HG03095 (cell line): Measurements from ENCODE around the gene NSG1.

Experiments used
- ATAC-seq: cut with Tn5 transposase; IDR thresholded peaks from one replicate; pipeline ENCODE4 v1.9.1; 2021; ENCODE audit warnings: moderate library complexity; ENCODE audit not compliant: unreplicated experiment

NSG1 gene

GRCh38 chr4:4395371-4395770, 8.5 kb downstream of the NSG1 start:
- no peak for ATAC-seq

DNA sequence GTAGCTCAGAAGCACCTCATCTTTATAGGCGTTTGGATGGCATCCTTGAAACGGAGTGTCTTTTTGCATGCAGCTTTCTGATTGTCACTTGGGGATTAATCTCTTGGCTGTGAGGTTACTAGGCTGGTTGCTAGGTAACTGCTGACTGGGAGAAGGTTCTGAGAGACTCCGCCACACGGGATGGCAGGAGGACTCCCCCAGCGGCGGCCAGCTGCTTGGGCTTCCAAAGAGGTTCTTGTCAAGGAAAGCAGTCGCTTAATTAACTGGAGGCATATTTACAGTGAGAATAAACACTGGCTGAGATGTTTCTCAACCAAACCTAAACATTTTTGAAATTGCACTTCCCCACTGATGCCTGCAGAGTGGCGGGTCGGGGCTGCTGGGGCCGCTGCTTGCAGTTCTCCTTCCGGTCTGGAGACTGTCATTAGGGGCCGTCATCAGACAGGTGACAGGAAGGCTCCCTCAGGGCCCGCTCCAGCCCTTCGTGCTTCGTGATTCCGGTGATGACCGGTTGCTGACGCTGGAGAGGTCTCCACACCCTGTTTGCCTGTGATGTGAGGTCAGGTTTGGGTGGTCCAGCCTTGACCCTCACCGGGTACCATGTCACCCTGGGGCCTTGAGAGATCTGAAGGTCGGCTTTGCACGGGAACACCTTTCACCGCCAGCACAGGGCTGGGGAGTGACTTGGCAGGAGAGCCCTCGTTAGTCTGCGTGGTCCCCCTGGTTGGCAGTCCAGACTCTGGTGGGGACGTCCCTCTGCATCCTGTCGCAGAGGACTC, 9.1 kb downstream of the NSG1 start:
- ATAC-seq, result no peak

DNA sequence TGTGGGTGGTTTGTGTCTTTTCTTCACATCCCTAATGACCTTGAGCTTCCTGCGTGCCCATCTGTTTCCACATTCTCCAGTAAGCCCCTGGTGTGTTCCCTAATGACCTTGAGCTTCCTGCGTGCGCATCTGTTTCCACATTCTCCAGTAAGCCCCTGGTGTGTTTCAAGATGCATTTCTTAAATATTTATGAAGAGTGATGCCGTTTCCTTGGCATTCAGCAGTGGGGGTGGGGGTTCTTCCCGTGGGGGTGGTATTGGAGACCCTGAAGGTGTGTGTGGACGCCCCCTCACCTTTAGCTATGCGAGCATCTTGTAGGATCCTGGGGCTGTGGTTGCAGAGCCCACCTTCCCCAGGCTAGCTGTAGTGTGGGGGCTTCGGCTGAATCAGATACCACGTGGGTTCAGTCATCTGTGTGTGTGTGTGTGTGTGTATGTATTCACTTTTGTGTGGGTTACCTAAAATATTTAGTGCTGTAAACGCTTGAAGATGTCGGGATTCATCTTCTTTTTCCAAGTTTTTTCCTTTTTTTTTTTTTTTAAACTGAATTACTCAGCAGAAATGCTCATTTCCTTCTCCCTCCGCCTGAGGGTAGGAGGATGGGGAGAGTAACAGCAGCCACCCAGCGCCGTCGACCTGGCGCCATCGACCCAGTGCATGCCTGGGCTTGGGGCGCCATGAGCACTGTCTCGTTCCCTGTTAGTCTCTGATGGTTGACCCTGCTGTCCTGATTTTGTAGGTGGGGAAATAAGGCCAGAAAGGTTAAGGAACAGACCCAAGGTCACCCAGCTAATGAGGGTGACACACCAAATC, 9.9 kb downstream of the NSG1 start:
- no peak for ATAC-seq

- ATAC-seq, result no peak
Measured at GRCh38 chr4:4397441-4397819, 10.5 kb downstream of the NSG1 start.

DNA sequence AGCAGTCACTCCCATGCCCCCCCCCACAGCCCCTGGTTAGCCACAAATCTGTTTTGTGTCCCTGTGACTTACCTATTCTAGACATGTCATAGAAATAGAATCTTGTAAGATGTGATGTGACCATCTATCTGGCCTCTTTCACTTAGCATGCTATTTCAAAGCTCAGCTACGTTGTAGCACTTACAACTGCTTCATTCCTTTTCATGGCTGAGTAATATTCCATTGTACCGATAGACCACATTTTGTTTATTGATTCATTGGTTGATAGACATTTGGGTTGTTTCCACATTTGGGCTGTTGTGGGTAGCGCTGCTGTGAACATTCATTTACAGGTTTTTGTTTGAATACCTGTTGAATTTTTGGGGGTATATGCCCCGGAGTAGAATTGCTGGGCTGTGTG, 11.5 kb downstream of the NSG1 start:
- no peak for ATAC-seq

DNA sequence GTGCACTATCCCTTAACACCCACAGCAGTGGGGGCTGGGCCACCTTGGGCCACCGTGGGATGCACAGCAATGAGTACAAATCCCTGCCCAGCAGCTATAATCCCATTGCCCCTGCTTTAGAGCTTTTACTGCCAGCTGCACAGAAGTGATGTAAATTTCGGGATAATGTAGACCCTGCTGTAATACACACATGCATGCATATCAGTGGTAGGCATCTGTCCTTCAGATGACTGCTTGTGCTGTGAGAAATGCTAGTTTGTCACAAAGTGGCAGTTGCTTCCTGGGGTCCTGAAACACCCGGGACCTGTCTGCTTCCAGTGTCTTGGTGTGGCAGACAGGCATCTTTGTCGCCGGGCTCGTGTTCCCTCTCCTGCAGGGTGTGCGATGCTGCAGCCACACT, 14.1 kb downstream of the NSG1 start:
- ATAC-seq, result no peak

GRCh38 chr4:4402966-4403365, 16.1 kb downstream of the NSG1 start:
- no peak for ATAC-seq

- ATAC-seq, result no peak
Measured at GRCh38 chr4:4405358-4405962, 18.6 kb downstream of the NSG1 start.

DNA sequence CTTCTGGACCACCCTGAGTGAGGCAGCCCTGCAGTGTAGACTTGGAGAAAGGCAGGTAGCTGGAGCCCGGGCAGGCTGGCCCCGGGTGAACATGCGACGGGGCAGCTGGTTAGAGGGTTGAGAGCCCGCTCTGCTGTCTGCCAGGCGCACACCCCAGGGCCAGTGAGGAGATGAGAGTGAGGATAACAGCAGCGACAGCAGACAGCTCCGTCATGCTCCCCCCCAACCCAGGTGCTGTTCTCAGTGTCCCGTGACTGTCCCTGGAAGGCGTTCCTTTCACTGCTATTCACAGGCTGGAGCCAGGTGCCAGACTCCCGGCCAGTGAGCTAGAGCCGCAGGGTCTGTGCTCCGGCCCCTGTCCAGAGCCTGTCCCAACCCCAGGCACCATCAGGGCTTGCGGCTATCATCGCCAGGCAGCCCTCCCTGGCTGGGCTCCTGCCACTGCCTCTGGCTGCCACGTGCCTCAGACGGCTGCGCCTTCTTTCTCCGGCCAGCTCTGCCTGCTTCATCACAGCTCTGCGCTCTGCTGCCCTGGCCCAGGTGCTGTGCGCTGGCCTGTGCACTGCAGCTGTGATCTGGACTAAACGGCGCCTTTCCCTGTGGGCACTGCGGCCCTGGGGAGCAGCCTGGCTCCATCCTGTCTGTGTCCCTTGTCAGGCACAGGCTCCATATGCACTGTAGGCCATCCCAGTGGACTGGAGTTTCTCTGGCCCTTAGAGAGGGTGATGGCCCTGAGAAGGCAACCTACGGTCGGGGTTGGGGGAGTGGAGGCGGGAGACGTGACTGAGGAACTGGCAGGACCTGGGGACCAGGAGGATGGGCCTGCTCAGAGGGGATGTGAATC, 19.8 kb downstream of the NSG1 start:
- ATAC-seq, result no peak

DNA sequence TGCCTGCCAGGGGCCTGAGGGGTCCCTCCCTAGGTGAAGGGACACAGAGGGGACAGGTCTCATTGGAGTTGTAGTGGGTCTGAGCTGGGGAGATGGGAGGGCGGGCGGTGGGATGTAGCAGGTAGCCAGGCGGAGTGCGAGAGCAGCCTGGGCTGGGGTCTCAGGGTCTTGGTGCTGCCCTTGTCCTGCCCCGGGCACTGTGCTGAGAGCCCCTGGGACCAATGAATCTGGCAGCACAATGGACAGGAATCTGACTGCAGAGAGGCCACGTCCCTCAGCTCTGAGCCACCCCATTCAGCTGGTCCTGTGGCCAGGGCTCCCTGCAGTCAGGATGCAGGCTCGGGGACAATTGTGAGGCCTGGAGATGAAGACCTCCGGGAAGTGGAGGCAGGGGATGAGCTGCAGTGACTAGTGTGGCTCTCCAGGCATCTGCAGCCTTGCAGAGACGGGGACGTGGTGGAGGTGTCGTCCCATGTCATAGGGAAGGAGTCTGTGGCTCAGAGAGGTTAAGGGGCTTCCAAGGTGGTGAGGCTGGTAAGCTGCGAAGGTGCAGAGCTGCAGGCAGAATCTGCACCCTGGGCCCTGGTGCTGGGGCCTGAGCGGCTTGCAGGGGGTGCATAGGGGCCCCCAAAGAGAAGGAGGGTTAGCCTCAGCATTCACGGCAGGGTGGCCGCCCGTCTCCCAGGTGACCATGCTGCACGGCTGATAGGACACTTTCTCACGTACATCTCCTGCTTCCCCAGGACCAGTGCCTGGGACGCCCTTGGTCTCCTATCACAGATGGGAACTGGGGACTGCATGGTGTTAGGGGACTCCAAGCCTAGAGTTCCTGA, 20.6 kb downstream of the NSG1 start:
- no peak for ATAC-seq

- no peak for ATAC-seq
Measured at GRCh38 chr4:4408132-4408523, 21.2 kb downstream of the NSG1 start.

DNA sequence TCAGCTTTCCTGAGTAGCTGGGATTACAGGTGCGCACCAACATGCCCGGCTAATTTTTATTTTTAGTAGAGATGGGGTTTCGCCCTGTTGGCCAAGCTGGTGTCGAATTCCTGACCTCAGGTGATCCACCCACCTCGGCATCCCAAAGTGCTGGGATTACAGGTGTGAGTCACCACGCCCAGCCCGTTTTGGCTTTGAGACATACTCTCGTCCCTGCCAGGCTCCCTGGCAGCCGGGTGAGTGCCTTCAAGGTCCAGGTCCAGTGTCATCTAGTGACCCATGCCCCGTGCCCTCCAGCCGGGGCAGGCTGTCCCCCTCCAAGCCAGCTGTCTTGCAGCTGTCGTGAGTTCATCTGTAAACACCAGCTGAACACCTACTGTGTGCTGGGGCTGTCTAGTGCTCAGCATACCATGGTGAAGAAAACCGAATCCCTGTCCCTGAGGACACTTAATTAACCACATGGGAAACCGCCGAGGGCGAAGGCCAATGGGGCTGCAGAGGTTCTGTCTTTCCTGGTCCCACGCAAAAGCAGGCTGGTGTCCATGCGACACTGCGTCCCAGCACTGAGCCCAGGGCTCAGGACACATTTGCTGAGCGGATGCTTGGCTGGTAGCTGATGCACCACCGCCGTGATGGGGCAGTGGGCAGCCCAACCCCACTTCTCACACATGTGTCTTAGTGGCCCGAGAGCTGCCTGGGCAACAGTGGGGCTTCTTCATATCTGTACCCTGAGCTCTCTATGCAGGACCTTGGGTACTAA, 21.9 kb downstream of the NSG1 start:
- no peak for ATAC-seq

- ATAC-seq, result no peak
Measured at GRCh38 chr4:4409416-4410115, 22.7 kb downstream of the NSG1 start.

DNA sequence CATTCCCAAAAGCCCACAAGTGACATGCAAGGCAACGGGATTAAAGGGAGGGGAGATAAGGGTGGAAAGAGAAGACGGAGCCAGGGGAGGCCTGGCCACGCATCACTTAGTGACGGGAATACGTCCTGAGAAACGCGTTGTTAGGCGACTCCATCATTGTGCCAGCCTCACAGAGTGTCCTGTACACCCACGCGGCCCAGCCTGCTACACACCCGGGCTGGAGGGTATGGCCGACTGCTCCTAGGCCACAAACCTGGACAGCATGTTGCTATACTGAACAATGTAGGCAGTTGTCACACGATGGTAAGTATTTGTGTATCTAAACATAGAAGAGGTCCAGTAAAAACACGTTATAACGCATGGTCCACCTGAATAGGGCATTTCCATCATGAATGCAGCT, 23.4 kb downstream of the NSG1 start:
- ATAC-seq, result no peak

- ATAC-seq, result no peak
Measured at GRCh38 chr4:4411906-4412305, 25.0 kb downstream of the NSG1 start.

- no peak for ATAC-seq
Measured at GRCh38 chr4:4412641-4413372, 25.9 kb downstream of the NSG1 start.

DNA sequence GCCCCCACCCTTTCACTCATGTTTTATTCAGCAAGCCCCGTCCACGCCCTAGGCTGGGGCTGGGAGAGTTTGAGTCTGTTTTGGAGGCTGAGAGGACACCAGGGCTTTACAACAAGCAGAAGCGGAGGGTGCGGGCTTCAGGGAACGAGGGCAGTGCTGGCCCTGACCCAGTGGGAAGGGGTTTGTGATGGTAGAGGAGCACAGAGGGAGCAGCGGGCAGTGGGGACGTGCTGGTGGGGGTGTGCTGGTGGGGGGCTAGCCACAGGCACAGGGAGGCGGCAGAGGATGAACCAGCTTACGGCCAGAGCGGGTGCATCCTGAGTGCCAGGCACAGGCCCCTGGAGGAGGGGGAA, 26.4 kb downstream of the NSG1 start:
- no peak for ATAC-seq

- no peak for ATAC-seq
Measured at GRCh38 chr4:4413806-4414205, 26.9 kb downstream of the NSG1 start.
